ENCODE results near the gene SHISA9.

SHISA9 gene

GRCh38 chr16:13110124-13110796 is 208.9 kb downstream of the SHISA9 start:
- no peak for DNase-seq (ENCODE audit: extremely low read depth in 1 of 2, low read depth in 1 of 2)

- no peak for DNase-seq (ENCODE audit: extremely low read depth in 1 of 2, low read depth in 1 of 2)
These were observed 210.3 kb downstream of the SHISA9 start for GRCh38 chr16:13111747-13112146.

- DNase-seq (ENCODE audit: extremely low read depth in 1 of 2, low read depth in 1 of 2), result no peak
These were observed 212.3 kb downstream of the SHISA9 start for GRCh38 chr16:13113741-13114140.

- no peak for DNase-seq (ENCODE audit: extremely low read depth in 1 of 2, low read depth in 1 of 2)
These were observed 216.7 kb downstream of the SHISA9 start for GRCh38 chr16:13118091-13118490.

- DNase-seq (ENCODE audit: extremely low read depth in 1 of 2, low read depth in 1 of 2), result no peak
These were observed 218.7 kb downstream of the SHISA9 start for GRCh38 chr16:13120091-13120490.

GRCh38 chr16:13120557-13120956 is 219.2 kb downstream of the SHISA9 start:
- no peak for DNase-seq (ENCODE audit: extremely low read depth in 1 of 2, low read depth in 1 of 2)

GRCh38 chr16:13123991-13124390 is 222.6 kb downstream of the SHISA9 start:
- no peak for DNase-seq (ENCODE audit: extremely low read depth in 1 of 2, low read depth in 1 of 2)

- DNase-seq (ENCODE audit: extremely low read depth in 1 of 2, low read depth in 1 of 2), result no peak
These were observed 225.7 kb downstream of the SHISA9 start for GRCh38 chr16:13127144-13127543.

- DNase-seq (ENCODE audit: extremely low read depth in 1 of 2, low read depth in 1 of 2), result no peak
These were observed 229.2 kb downstream of the SHISA9 start for GRCh38 chr16:13130586-13130985.

- DNase-seq (ENCODE audit: extremely low read depth in 1 of 2, low read depth in 1 of 2), result no peak
These were observed 233.4 kb downstream of the SHISA9 start for GRCh38 chr16:13134836-13135235.

- no peak for DNase-seq (ENCODE audit: extremely low read depth in 1 of 2, low read depth in 1 of 2)
These were observed 235.5 kb downstream of the SHISA9 start for GRCh38 chr16:13136901-13137300.

GRCh38 chr16:13138528-13138927 is 237.1 kb downstream of the SHISA9 start:
- no peak for DNase-seq (ENCODE audit: extremely low read depth in 1 of 2, low read depth in 1 of 2)

- DNase-seq (ENCODE audit: extremely low read depth in 1 of 2, low read depth in 1 of 2), result no peak
These were observed 238.4 kb downstream of the SHISA9 start for GRCh38 chr16:13139661-13140241.

GRCh38 chr16:13143551-13143950 is 242.2 kb downstream of the SHISA9 start:
- DNase-seq (ENCODE audit: extremely low read depth in 1 of 2, low read depth in 1 of 2), result no peak

- no peak for DNase-seq (ENCODE audit: extremely low read depth in 1 of 2, low read depth in 1 of 2)
These were observed 245.4 kb downstream of the SHISA9 start for GRCh38 chr16:13146829-13147228.

GRCh38 chr16:13148294-13148693 is 246.9 kb downstream of the SHISA9 start:
- no peak for DNase-seq (ENCODE audit: extremely low read depth in 1 of 2, low read depth in 1 of 2)

- no peak for DNase-seq (ENCODE audit: extremely low read depth in 1 of 2, low read depth in 1 of 2)
These were observed 247.4 kb downstream of the SHISA9 start for GRCh38 chr16:13148836-13149235.

GRCh38 chr16:13150181-13150885 is 248.9 kb downstream of the SHISA9 start:
- DNase-seq (ENCODE audit: extremely low read depth in 1 of 2, low read depth in 1 of 2), result no peak

GRCh38 chr16:13153696-13154095 is 252.3 kb downstream of the SHISA9 start:
- DNase-seq (ENCODE audit: extremely low read depth in 1 of 2, low read depth in 1 of 2), result no peak

- DNase-seq (ENCODE audit: extremely low read depth in 1 of 2, low read depth in 1 of 2), result no peak
These were observed 253.4 kb downstream of the SHISA9 start for GRCh38 chr16:13154799-13155198.

GRCh38 chr16:13155377-13155776 is 254.0 kb downstream of the SHISA9 start:
- DNase-seq (ENCODE audit: extremely low read depth in 1 of 2, low read depth in 1 of 2), result no peak

- DNase-seq (ENCODE audit: extremely low read depth in 1 of 2, low read depth in 1 of 2), result no peak
These were observed 254.4 kb downstream of the SHISA9 start for GRCh38 chr16:13155780-13156179.
